A673 (cell line): Measurements from ENCODE around the gene SMYD3.

Source experiments
- CTCF ChIP-seq: fragments of 300-800, 200-600 bp; sonication (generic); conservative IDR thresholded peaks from 2 replicates; pipeline ENCODE4 v1.5.1; 2017; ENCODE audit warnings: low read depth, mild to moderate bottlenecking, antibody characterized with exemption, low read length, moderate library complexity, mixed read lengths
- EZH2 ChIP-seq: fragments of 200-600 bp; sonication (generic); IDR thresholded peaks from 2 replicates; pipeline ENCODE4 v1.6.1; 2017; ENCODE audit warnings: borderline replicate concordance, low read depth, mild to moderate bottlenecking, mixed read lengths, antibody characterized with exemption, low read length; ENCODE audit not compliant: poor library complexity, severe bottlenecking

DNA sequence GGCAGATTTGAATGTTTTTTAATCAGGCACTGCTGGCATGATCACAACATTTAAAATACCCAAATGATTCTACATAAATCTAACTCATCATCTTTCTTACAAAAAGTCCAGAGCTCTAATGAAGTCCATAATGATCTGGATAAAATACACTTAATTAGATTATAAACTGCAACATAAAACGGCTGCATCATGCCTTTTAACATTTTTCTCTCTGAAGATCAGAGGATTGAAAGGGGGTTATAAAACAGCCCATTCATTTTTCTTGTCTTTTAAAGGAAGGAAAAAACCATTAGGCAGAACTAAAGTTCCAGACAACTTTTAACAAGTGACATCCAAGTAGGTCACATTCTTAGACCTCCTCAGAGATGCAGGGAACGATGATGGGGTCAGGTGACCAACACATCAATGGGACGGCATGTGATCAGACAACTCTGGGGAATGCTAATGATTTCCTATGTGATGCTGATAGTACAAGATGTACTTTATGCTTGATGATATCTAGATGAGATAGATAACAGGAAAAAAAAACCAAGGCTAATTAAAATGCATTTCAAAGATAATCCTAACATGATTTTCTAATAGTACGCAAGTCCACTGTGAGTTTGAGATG lies 455.1 kb downstream of the SMYD3 start:
- no peak for TF ChIP-seq CTCF
- no peak for TF ChIP-seq EZH2
